CD14-positive monocyte (primary cell): ENCODE results near the gene CAVIN3. TPM values are rescaled to one million over a fixed set of nuclear protein-coding genes. Genes with fewer than 3 reads are reported as not detected.

Experiments used
- DNase-seq, 3 donors: peaks; one replicate each; pipeline ENCODE4 v3.0.0-alpha.2; 2011 to 2022
- H2AFZ ChIP-seq: 2 replicates; pipeline ENCODE4 v1.6.0; 2012; ENCODE audit warnings: mild to moderate bottlenecking, low read depth, low read length, inconsistent platforms; ENCODE audit not compliant: insufficient read depth, poor library complexity, severe bottlenecking
- H3K27ac ChIP-seq, 2 donors: 1 replicate in 1 of 2; 2 replicates in 1 of 2; pipeline ENCODE4 v1.5.1; 2012 to 2013; ENCODE audit warnings: low read length in 2 of 2, control low read depth in 1 of 2, inconsistent platforms in 1 of 2, low read depth in 1 of 2, mild to moderate bottlenecking in 1 of 2
- H3K27me3 ChIP-seq, 2 donors: one replicate each; pipeline versions ENCODE4 v1.6.0 to v1.6.1; 2011 to 2013; ENCODE audit warnings: low read length in 2 of 2; ENCODE audit not compliant: control insufficient read depth in 2 of 2, insufficient read depth in 2 of 2
- H3K36me3 ChIP-seq, 2 donors: replicated peaks in 1 of 2; 1 replicate in 1 of 2; 2 replicates in 1 of 2; pipeline versions ENCODE4 v1.5.1 to v1.6.1; 2012 to 2013; ENCODE audit warnings: low read length in 2 of 2, control low read depth in 1 of 2, inconsistent platforms in 1 of 2, mild to moderate bottlenecking in 1 of 2; ENCODE audit not compliant: insufficient read depth in 2 of 2, control insufficient read depth in 1 of 2
- H3K4me1 ChIP-seq, 2 donors: 1 replicate in 1 of 2; 2 replicates in 1 of 2; pipeline versions ENCODE4 v1.5.1 to v1.6.1; 2012 to 2013; ENCODE audit warnings: low read length in 2 of 2, control low read depth in 1 of 2, inconsistent platforms in 1 of 2, mild to moderate bottlenecking in 1 of 2, moderate library complexity in 1 of 2; ENCODE audit not compliant: insufficient read depth in 2 of 2, control insufficient read depth in 1 of 2
- H3K4me2 ChIP-seq: replicated peaks from 2 replicates; pipeline ENCODE3; 2012; ENCODE audit warnings: low read length, moderate library complexity, mild to moderate bottlenecking; ENCODE audit not compliant: poor library complexity, severe bottlenecking; ENCODE audit errors: extremely low read depth
- H3K4me3 ChIP-seq, 3 experiments: fragments of 200-600 bp in 1 of 3; sonication (generic) in 1 of 3; replicated peaks in 1 of 3; 1 replicate in 2 of 3; 2 replicates in 1 of 3; pipeline ENCODE4 v1.5.1; 2011 to 2013; ENCODE audit warnings: low read length in 3 of 3, mild to moderate bottlenecking in 3 of 3, control low read depth in 2 of 3, low read depth in 2 of 3, inconsistent platforms in 1 of 3, moderate library complexity in 1 of 3
- H3K79me2 ChIP-seq: 2 replicates; pipeline ENCODE4 v1.6.0; 2012; ENCODE audit warnings: mild to moderate bottlenecking, control low read depth, inconsistent platforms, low read length, moderate library complexity; ENCODE audit not compliant: insufficient read depth
- H3K9ac ChIP-seq: 2 replicates; pipeline ENCODE4 v1.6.0; 2017; ENCODE audit warnings: low read length, mild to moderate bottlenecking; ENCODE audit not compliant: insufficient read depth, poor library complexity, severe bottlenecking
- H3K9me3 ChIP-seq, 2 donors: replicated peaks in 1 of 2; 1 replicate in 1 of 2; 2 replicates in 1 of 2; pipeline versions ENCODE4 v1.5.1 to v1.6.1; 2012 to 2013; ENCODE audit warnings: low read length in 2 of 2, control low read depth in 1 of 2; ENCODE audit not compliant: control insufficient read depth in 1 of 2, insufficient read depth in 1 of 2
- H4K20me1 ChIP-seq: 2 replicates; pipeline ENCODE4 v1.6.0; 2012; ENCODE audit warnings: mild to moderate bottlenecking, low read length, control low read depth, moderate library complexity; ENCODE audit not compliant: insufficient read depth
- H3K27ac Mint-ChIP-seq, 7 donors: one replicate each; pipeline ENCODE4 v1.8.0; 2020; ENCODE audit warnings: mild to moderate bottlenecking in 7 of 7, mixed read lengths in 7 of 7, moderate library complexity in 6 of 7, inconsistent platforms in 2 of 7
- H3K27me3 Mint-ChIP-seq, 3 donors: one replicate each; pipeline ENCODE4 v1.8.0; 2021 to 2022; ENCODE audit warnings: low read depth in 3 of 3, mild to moderate bottlenecking in 3 of 3, mixed read lengths in 3 of 3, moderate library complexity in 3 of 3, inconsistent platforms in 1 of 3
- H3K36me3 Mint-ChIP-seq, 2 donors: one replicate each; pipeline ENCODE4 v1.8.0; 2020; ENCODE audit warnings: mixed read lengths in 2 of 2, inconsistent platforms in 1 of 2, mild to moderate bottlenecking in 1 of 2
- H3K4me1 Mint-ChIP-seq: one replicate; pipeline ENCODE4 v1.8.0; 2020; ENCODE audit warnings: mild to moderate bottlenecking, mixed read lengths
- H3K4me3 Mint-ChIP-seq, 2 donors: one replicate each; pipeline ENCODE4 v1.8.0; 2020; ENCODE audit warnings: mild to moderate bottlenecking in 2 of 2, mixed read lengths in 2 of 2, moderate library complexity in 1 of 2
- H3K9me3 Mint-ChIP-seq, 7 donors: one replicate each; pipeline ENCODE4 v1.8.0; 2020 to 2022; ENCODE audit warnings: mixed read lengths in 7 of 7, mild to moderate bottlenecking in 6 of 7, moderate library complexity in 6 of 7, inconsistent platforms in 2 of 7
- CTCF ChIP-seq: fragments of 200-600 bp; IDR thresholded peaks from one replicate; pipeline ENCODE4 v1.8.0; 2022; ENCODE audit warnings: antibody characterized with exemption, mild to moderate bottlenecking
- WGBS: methylation state at CpG from one replicate; pipeline ENCODE4 v1.1.5; 2013; ENCODE audit warnings: missing lambda C conversion rate; ENCODE audit not compliant: insufficient coverage; 5-methylcytosine and 5-hydroxymethylcytosine counted together
- intact Hi-C, 2 donors: fragments of 100-400 bp; cut with micrococcal nuclease; formaldehyde crosslinking; loops; one replicate each; pipeline versions ENCODE4 v1.15.0 to v1.15.1; 2023
- polyA plus RNA-seq, 3 donors: library from polyadenylated mRNA; depleted of rRNA in 1 of 3; unstranded in 2 of 3; stranded (reverse) in 1 of 3; fragments of 300-500 nt in 2 of 3; fragments of >200 nt in 1 of 3; fragmentation: Illumina TruSeq in 2 of 3; gene quantifications; 1 replicate in 2 of 3; 2 replicates in 1 of 3; pipeline ENCODE4 v1.2.3, GENCODE V29; 2012 to 2021

Gene CAVIN3
- polyA plus RNA-seq, 3 donors, result 3.1 to 13.6 (median 11.2) TPM

GRCh38 chr11:6305297-6305696 lies 15.0 kb downstream of the CAVIN3 start:
- no peaks in the 10 kb centered on the region for H3K4me1 ChIP-seq
- H3K27me3 Mint-ChIP-seq, result peaks cover 10 to 33% (median 30%) of the 10 kb centered on the region in 3 donors
- WGBS, result 97% methylated on average over 4 of the region's 4 CpGs

GRCh38 chr11:6303661-6304060 lies 16.6 kb downstream of the CAVIN3 start:
- Mint-ChIP-seq H3K27ac (no peak overlapping the region), H3K4me3 (no peak overlapping the region), H3K27me3 (peaks cover 13 to 33% (median 27%) of the 10 kb centered on the region in 3 donors), H3K36me3 (no peaks in the 10 kb centered on the region), H3K4me1 (peaks cover 3% of the 10 kb centered on the region), H3K9me3 (no peaks in the 10 kb centered on the region)
- peaks cover 21 to 28% of the 10 kb centered on the region in 2 donors for H3K27me3 ChIP-seq
- no peaks in the 10 kb centered on the region for H3K36me3 ChIP-seq
- H3K9me3 ChIP-seq, result no peaks in the 10 kb centered on the region
- H3K79me2 ChIP-seq, result no peaks in the 10 kb centered on the region
- intact Hi-C loops, result no loop called here
- no peak overlapping the region for H3K4me2 ChIP-seq
- H3K4me1 ChIP-seq, result no peaks in the 10 kb centered on the region
- no peak for DNase-seq
- no peak overlapping the region for H3K4me3 ChIP-seq
- no peaks in the 10 kb centered on the region for H4K20me1 ChIP-seq
- WGBS, result 98% methylated on average over 4 of the region's 6 CpGs
- no peak overlapping the region for H2AFZ ChIP-seq
- TF ChIP-seq CTCF, result no peak
- H3K9ac ChIP-seq, result no peak overlapping the region
- H3K27ac ChIP-seq, result no peak overlapping the region

More at GRCh38 chr11:6305297-6305696, 15.0 kb downstream of the CAVIN3 start:
- no peak overlapping the region for H3K9ac ChIP-seq
- no peaks in the 10 kb centered on the region for H3K36me3 ChIP-seq
- intact Hi-C loops, result no loop called here
- no peaks in the 10 kb centered on the region for H3K9me3 ChIP-seq
- Mint-ChIP-seq H3K4me3 (peak overlapping the region in 1 of 2 donors; percentile 31), H3K36me3 (no peaks in the 10 kb centered on the region), H3K9me3 (no peaks in the 10 kb centered on the region), H3K27ac (no peak overlapping the region), H3K4me1 (peaks cover 3% of the 10 kb centered on the region)
- no peak overlapping the region for H3K4me2 ChIP-seq
- H3K27ac ChIP-seq, result no peak overlapping the region
- H3K4me3 ChIP-seq, result no peak overlapping the region
- no peak for TF ChIP-seq CTCF
- DNase-seq, result no peak
- H2AFZ ChIP-seq, result no peak overlapping the region
- H3K79me2 ChIP-seq, result no peaks in the 10 kb centered on the region
- peaks cover 24 to 31% of the 10 kb centered on the region in 2 donors for H3K27me3 ChIP-seq
- no peaks in the 10 kb centered on the region for H4K20me1 ChIP-seq
